ENCODE data around the gene ABAT.

ABAT gene

GRCh38 chr16:8808613-8809353 lies 134.4 kb downstream of the ABAT start:
- no peak for DNase-seq (ENCODE audit: low read depth)
- TF ChIP-seq CTCF (IDR thresholded peaks at IDR 0.05; ENCODE audit: control insufficient read depth, extremely low read depth, insufficient read depth) = no peak
- no peak overlapping the region for H3K4me3 ChIP-seq (ENCODE audit: low read depth, low read length)

GRCh38 chr16:8812162-8812843 lies 137.9 kb downstream of the ABAT start:
- no peak for TF ChIP-seq CTCF (IDR thresholded peaks at IDR 0.05; ENCODE audit: control insufficient read depth, extremely low read depth, insufficient read depth)

GRCh38 chr16:8814095-8814806 lies 139.8 kb downstream of the ABAT start:
- no peak for DNase-seq (ENCODE audit: low read depth)
- TF ChIP-seq CTCF (IDR thresholded peaks at IDR 0.05; ENCODE audit: control insufficient read depth, extremely low read depth, insufficient read depth) = no peak
- no peak overlapping the region for H3K4me3 ChIP-seq (ENCODE audit: low read depth, low read length)

More at GRCh38 chr16:8812162-8812843, 137.9 kb downstream of the ABAT start:
- no peak for DNase-seq (ENCODE audit: low read depth)
- H3K4me3 ChIP-seq (ENCODE audit: low read depth, low read length) = no peak overlapping the region

GRCh38 chr16:8816967-8817655 lies 142.7 kb downstream of the ABAT start:
- no peak for DNase-seq (ENCODE audit: low read depth)
- no peak overlapping the region for H3K4me3 ChIP-seq (ENCODE audit: low read depth, low read length)
- TF ChIP-seq CTCF (IDR thresholded peaks at IDR 0.05; ENCODE audit: control insufficient read depth, extremely low read depth, insufficient read depth) = no peak

DNA sequence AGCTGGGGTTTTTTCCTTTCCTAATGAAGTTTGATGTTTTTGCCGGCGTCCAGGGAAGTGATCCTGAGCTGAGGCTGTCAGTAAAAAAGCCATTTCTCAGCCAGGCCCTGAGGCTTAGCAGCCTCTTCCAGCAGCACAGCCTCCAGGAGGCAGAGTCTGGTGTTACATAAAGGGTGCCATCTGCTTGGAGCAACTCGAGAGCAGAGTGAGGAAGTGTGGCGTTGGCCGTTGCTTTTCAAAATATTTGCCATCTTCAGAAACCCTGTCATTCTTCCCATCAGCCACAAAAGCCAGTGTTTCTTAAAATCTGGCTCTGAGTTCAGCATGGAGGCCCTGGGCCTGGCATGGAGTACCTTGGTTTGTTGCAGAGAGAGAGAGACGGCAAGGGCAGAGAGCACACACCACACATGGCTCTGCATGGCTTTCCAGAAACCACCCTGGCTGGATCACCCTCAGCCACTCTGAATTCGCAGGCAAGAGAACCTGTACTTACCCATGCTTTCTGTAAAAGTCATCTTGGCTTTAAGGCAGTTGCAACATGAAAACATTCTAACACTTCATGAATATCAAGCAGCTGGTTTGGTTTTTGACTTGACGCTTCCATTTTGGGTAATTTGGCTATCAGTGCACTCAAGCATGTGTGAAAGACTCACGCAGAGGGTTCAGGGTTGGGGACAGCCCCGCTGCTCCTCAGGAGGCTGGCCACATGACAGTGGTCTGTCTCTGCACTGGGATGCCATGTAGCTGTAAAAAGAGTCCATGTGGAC lies 144.3 kb downstream of the ABAT start:
- no peak for DNase-seq (ENCODE audit: low read depth)
- H3K4me3 ChIP-seq (ENCODE audit: low read depth, low read length) = no peak overlapping the region
- no peak for TF ChIP-seq CTCF (IDR thresholded peaks at IDR 0.05; ENCODE audit: control insufficient read depth, extremely low read depth, insufficient read depth)

DNA sequence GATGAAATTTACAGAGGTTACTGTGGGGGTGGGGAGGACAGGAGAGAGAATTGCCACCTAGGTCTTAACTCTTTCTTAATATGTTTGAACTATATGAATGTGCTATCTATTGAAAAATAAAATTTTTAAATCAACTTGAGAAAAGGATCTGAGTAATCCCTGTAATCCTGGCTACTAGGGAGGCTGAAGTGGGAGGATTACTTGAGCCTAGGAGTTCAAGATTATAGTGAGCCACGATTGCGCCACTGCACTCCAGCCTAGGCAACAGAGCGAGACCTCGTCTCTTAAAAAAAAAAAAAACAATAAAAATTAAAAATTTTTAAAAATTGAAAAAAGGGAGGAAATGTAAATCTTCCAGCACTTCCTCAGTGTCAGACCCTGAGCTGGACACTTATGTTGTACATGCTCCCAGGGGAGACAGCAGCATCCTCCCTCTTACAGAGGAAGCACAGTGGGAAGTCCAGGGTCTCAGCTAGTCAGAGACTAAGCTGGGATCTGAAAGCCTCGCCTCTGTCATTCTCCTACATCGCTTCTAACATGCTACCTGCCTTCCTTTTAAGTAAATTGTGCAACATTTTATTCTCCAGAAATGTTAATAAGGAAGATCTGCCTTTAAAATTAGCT lies 145.1 kb downstream of the ABAT start:
- no peak overlapping the region for H3K4me3 ChIP-seq (ENCODE audit: low read depth, low read length)
- no peak for TF ChIP-seq CTCF (IDR thresholded peaks at IDR 0.05; ENCODE audit: control insufficient read depth, extremely low read depth, insufficient read depth)
- DNase-seq (ENCODE audit: low read depth) = no peak
